Measurements from ENCODE around the gene SPATS2L.
A peak's percentile ranks its signal among the peaks of the same experiment; 100 is the strongest.

The SPATS2L gene

GRCh38 chr2:200314976-200315567 is 8.6 kb downstream of the SPATS2L start:
- POLR2A ChIA-PET, result interaction anchor here (1.2 kb wide), 1 partner anchor 32 kb away, joined by 4 read pairs; no protein-coding TSS in a partner anchor
- TF ChIP-seq SP7 (tag by site-specific recombination; IDR thresholded peaks at IDR 0.05), result no peak
- TF ChIP-seq ZFP37 (tag by site-specific recombination; IDR thresholded peaks at IDR 0.05), result no peak
- no peak for TF ChIP-seq ZNF37A (tag by site-specific recombination; IDR thresholded peaks at IDR 0.05)
- TF ChIP-seq PRDM6 (tag by site-specific recombination; IDR thresholded peaks at IDR 0.05), result no peak
- TF ChIP-seq ZBTB7A (tag by site-specific recombination; IDR thresholded peaks at IDR 0.05; ENCODE audit: low read depth), result no peak
- no peak overlapping the region for H3K4me3 ChIP-seq (ENCODE audit: low read depth, low read length)
- peaks cover 19% of the 10 kb centered on the region for H3K4me1 ChIP-seq (ENCODE audit: control insufficient read depth, insufficient read depth, low read length)
- no peaks in the 10 kb centered on the region for H3K9me3 ChIP-seq (ENCODE audit: control insufficient read depth, insufficient read depth, low read depth, low read length)
- CTCF ChIA-PET, result interaction anchor here (0.6 kb wide), 2 partner anchors 12 to 254 kb away, joined by 3 read pairs; no protein-coding TSS in a partner anchor
- H3K27ac ChIP-seq (ENCODE audit: extremely low read depth, low read depth, low read length), result no peak overlapping the region
- no peaks in the 10 kb centered on the region for H3K36me3 ChIP-seq (ENCODE audit: control insufficient read depth in 2 of 2, insufficient read depth in 1 of 2, low read length in 2 of 2)

- no peaks in the 10 kb centered on the region for H3K36me3 ChIP-seq (ENCODE audit: control insufficient read depth in 2 of 2, insufficient read depth in 1 of 2, low read length in 2 of 2)
- ChIA-PET POLR2A (no interaction called here), CTCF (no interaction called here)
- H3K9me3 ChIP-seq (ENCODE audit: control insufficient read depth, insufficient read depth, low read depth, low read length), result no peaks in the 10 kb centered on the region
- no peak overlapping the region for H3K4me3 ChIP-seq (ENCODE audit: low read depth, low read length)
- peaks cover 9% of the 10 kb centered on the region; the same call in 1 of the 2 replicates for H3K4me1 ChIP-seq (ENCODE audit: control insufficient read depth, insufficient read depth, low read length)
- H3K27ac ChIP-seq (ENCODE audit: extremely low read depth, low read depth, low read length), result no peak overlapping the region
- TF ChIP-seq SCRT2 (tag by site-specific recombination; IDR thresholded peaks at IDR 0.05) (peak; percentile 45; the same call in 1 of the 2 replicates), ZNF623 (tag by site-specific recombination; IDR thresholded peaks at IDR 0.05) (no peak), ZNF600 (tag by site-specific recombination; IDR thresholded peaks at IDR 0.05) (0 out of 2 replicates have a peak, but pooled peaks have one; percentile 14)
These were observed 11.5 kb downstream of the SPATS2L start for GRCh38 chr2:200317975-200318374.

DNA sequence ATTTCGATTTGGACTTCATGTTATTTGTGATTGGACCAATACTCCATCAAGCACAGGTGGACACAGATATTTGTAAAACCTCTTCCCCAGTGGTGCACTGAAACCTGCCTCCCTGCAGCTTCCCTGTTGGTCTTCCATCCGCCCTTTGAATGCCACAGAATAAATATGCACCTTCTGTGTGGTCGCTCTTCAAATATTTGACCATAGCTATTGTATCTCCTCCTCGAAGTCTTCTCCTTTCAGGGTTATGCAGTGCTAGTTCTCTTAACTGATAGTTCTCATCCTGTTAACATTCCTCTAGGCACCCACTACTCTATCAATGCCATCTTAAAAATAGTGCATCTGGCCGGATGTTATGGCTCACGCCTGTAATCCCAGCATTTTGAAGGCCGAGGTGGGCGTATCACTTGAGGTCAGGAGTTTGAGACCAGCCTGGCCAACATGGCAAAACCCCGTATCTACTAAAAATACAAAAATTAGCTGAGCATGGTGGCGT is 12.5 kb downstream of the SPATS2L start:
- no peaks in the 10 kb centered on the region for H3K9me3 ChIP-seq (ENCODE audit: control insufficient read depth, insufficient read depth, low read depth, low read length)
- CTCF ChIA-PET, result interaction anchor here (1.0 kb wide), 1 partner anchor 163 kb away, joined by 6 read pairs; no protein-coding TSS in a partner anchor
- no peak overlapping the region for H3K4me3 ChIP-seq (ENCODE audit: low read depth, low read length)
- POLR2A ChIA-PET, result interaction anchor here (0.7 kb wide), 1 partner anchor 53 kb away, joined by 7 read pairs; no protein-coding TSS in a partner anchor
- no peaks in the 10 kb centered on the region for H3K36me3 ChIP-seq (ENCODE audit: control insufficient read depth in 2 of 2, insufficient read depth in 1 of 2, low read length in 2 of 2)
- TF ChIP-seq ZNF776 (tag by site-specific recombination; IDR thresholded peaks at IDR 0.05; ENCODE audit: borderline replicate concordance) (no peak), ZNF777 (tag by site-specific recombination; IDR thresholded peaks at IDR 0.05; ENCODE audit: borderline replicate concordance) (no peak), ZNF354C (tag by site-specific recombination; IDR thresholded peaks at IDR 0.05; ENCODE audit: borderline replicate concordance, low read depth) (no peak), IKZF3 (tag by site-specific recombination; IDR thresholded peaks at IDR 0.05) (no peak), ZNF501 (tag by site-specific recombination; IDR thresholded peaks at IDR 0.05) (no peak), ZNF174 (tag by site-specific recombination; IDR thresholded peaks at IDR 0.05) (no peak), ZNF513 (tag by site-specific recombination; IDR thresholded peaks at IDR 0.05) (no peak)
- TF ChIP-seq, protein P1, sequence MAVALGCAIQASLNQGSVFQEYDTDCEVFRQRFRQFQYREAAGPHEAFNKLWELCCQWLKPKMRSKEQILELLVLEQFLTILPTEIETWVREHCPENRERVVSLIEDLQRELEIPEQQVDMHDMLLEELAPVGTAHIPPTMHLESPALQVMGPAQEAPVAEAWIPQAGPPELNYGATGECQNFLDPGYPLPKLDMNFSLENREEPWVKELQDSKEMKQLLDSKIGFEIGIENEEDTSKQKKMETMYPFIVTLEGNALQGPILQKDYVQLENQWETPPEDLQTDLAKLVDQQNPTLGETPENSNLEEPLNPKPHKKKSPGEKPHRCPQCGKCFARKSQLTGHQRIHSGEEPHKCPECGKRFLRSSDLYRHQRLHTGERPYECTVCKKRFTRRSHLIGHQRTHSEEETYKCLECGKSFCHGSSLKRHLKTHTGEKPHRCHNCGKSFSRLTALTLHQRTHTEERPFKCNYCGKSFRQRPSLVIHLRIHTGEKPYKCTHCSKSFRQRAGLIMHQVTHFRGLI (tag by site-specific recombination; IDR thresholded peaks at IDR 0.05), result no peak
- TF ChIP-seq, protein P2, sequence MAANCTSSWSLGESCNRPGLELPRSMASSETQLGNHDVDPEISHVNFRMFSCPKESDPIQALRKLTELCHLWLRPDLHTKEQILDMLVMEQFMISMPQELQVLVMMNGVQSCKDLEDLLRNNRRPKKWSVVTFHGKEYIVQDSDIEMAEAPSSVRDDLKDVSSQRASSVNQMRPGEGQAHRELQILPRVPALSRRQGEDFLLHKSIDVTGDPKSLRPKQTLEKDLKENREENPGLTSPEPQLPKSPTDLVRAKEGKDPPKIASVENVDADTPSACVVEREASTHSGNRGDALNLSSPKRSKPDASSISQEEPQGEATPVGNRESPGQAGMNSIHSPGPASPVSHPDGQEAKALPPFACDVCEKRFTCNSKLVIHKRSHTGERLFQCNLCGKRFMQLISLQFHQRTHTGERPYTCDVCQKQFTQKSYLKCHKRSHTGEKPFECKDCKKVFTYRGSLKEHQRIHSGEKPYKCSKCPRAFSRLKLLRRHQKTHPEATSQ (tag by site-specific recombination; IDR thresholded peaks at IDR 0.05), result no peak
- H3K4me1 ChIP-seq (ENCODE audit: control insufficient read depth, insufficient read depth, low read length), result peaks cover 9% of the 10 kb centered on the region; the same call in 1 of the 2 replicates
- no peak overlapping the region for H3K27ac ChIP-seq (ENCODE audit: extremely low read depth, low read depth, low read length)

Measured in HEK293 (cell line).